Measurements from ENCODE around the gene S100PBP.

- TF ChIP-seq POLR2AphosphoS5 (IDR thresholded peaks at IDR 0.05; ENCODE audit: low read depth, low read length): no peak
- TF ChIP-seq SIN3A (IDR thresholded peaks at IDR 0.05; ENCODE audit: borderline replicate concordance, insufficient read depth, low read length): no peak
- no peak for TF ChIP-seq REST (IDR thresholded peaks at IDR 0.05; ENCODE audit: insufficient read depth in 1 of 2, low read depth in 2 of 2, low read length in 2 of 2)
- no peak for TF ChIP-seq TAF1 (IDR thresholded peaks at IDR 0.05; ENCODE audit: borderline replicate concordance, insufficient read depth, low read length)
- no peak for TF ChIP-seq FOXP2 (optimal IDR thresholded peaks at IDR 0.05; ENCODE audit: borderline replicate concordance, extremely low read depth, extremely low read length, insufficient read depth)
These were observed 76.7 kb downstream of the S100PBP start for GRCh38 chr1:32894019-32894600.
